Testis (tissue), 2 donors: ENCODE data around the gene ARID4B.

Experiments used
- CTCF ChIP-seq, 3 experiments: fragments of 450-650 bp in 2 of 3; fragments of 200-600 bp in 1 of 3; sonication (generic) in 1 of 3; IDR thresholded peaks; one replicate each; pipeline ENCODE4 v1.5.1; 2016 to 2019; ENCODE audit warnings: antibody characterized with exemption in 3 of 3, mild to moderate bottlenecking in 2 of 3, moderate library complexity in 1 of 3
- POLR2A ChIP-seq: fragments of 450-650 bp; IDR thresholded peaks from one replicate; pipeline ENCODE4 v1.6.1; 2017; ENCODE audit warnings: antibody characterized with exemption, mild to moderate bottlenecking, moderate library complexity

- TF ChIP-seq POLR2A: no peak
- no peak for TF ChIP-seq CTCF (IDR thresholded peaks at IDR 0.05)
Observed at GRCh38 chr1:235351441-235351840, 23.5 kb upstream of the ARID4B start.
